Activated CD8-positive, alpha-beta memory T cell treated with anti-CD3 and anti-CD28 coated beads for 48 hours (primary cell): ENCODE measurements around the gene COL9A3.

Source experiments
- DNase-seq, 3 experiments: peaks; one replicate each; pipeline ENCODE4 v3.0.0-alpha.2; 2020; ENCODE audit warnings: low read depth in 2 of 3, low spot score in 2 of 3

COL9A3 gene

GRCh38 chr20:62822239-62822787 is 5.5 kb downstream of the COL9A3 start:
- no peak for DNase-seq

DNA sequence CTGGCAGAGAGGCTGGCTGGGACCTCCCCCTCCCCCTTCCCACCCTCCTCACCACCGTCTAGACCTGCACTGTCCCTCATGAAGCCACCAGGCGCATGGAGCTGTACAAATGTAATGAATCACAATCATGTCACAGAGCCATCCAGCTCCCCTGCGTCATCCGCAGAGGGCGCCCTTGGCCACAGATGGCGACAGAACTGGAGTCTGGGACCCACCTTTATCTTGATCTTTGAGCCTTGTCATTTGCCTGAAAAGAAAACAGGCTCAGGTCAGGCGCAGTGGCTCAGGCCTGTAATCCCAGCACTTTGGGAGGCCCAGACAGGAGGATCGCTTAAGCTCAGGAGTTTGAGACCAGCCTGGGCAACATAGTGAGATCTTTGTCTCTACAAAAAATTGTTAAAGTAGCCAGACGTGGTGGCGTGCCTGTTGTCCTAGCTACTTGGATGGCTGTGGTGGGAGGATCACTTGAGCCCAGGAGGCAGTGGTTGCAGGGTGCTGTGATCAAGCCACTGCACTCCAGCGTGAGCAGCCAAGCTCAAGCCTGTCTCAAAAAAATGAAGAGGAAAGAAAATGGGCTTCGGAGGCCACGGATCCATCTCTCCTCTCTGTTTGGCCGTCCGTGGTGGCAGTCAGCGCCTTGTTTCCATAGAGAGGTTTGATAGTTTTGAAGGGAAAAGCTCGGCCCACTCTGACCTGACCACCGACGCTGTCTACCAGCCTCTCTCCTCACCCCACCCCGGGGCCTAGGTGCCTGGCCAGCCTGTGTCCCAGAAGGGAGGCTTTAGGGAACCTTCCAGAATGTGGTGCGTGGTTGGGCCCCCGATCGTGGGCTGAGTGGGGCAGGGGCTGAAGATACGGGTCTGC is 6.2 kb downstream of the COL9A3 start:
- DNase-seq: no peak

GRCh38 chr20:62823688-62824475 is 7.0 kb downstream of the COL9A3 start:
- no peak for DNase-seq

DNA sequence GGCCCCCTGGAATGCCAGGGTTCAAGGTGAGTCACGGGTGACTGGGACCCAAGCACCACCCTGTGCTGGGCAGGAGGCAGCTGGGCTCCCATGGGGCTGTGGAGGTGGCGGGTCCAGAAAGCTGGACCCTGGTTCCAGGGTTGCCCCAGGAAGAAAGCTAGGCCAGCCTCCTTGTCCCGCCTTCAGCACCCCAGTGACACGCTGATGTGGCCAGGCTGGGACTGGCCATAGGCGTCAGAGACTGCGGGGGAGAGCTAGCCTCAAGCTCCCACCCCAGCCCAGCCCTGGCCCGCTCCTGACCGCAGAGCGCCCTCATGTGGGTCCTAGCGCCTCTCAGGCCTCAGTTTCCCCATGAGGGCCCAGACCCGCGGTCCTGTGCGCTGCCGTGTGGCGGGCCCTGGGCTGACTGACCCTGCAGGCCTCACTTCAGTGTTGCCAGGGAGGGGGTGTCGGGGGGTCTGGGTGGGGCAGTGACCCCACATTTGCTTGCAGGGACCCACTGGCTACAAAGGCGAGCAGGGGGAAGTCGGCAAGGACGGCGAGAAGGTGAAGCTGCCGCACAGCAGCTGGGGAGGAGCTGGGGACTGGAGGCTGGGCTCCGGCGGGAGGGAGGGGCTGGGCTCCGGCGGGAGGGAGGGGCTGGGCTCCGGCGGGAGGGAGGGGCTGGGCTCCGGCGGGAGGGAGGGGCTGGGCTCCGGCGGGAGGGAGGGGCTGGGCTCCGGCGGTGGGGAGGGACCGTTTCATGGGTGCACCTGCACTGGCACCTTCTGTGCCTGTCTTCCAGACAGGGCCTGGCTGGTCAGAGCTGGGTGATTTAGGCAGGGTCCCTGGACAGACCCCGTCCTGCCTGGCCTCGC is 7.9 kb downstream of the COL9A3 start:
- no peak for DNase-seq

GRCh38 chr20:62825333-62825985 is 8.6 kb downstream of the COL9A3 start:
- DNase-seq: no peak

GRCh38 chr20:62825986-62826645 is 9.3 kb downstream of the COL9A3 start:
- no peak for DNase-seq

DNA sequence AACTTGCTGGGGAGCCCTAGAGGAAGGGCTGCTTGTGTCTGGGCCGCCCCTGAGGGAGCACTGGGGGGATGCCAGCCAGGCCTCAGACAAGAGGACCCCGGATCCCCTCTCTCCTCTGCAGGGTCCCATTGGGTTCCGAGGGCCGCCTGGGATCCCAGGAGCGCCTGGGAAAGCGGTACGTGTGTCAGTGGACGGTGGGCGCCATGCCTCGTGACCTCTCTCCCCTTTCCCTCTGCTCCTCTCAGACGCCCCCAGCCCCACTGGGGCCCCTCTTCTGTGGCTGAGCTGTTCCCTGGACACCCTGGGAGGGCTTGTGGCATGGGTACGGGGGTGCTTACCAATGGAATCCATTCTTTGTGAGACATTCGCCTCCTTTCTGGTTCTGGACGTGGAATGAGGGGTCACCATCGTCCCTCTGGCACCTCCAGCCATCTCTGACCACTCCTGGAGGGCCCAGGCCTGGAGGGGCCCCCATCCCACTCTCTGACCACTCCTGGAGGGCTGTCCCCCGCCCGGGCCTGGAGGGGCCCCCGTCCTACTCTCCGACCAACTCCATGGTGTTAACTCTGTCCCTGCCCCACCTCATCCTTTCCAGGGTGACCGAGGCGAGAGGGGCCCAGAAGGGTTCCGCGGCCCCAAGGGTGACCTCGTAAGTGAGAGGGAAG is 9.9 kb downstream of the COL9A3 start:
- no peak for DNase-seq

DNA sequence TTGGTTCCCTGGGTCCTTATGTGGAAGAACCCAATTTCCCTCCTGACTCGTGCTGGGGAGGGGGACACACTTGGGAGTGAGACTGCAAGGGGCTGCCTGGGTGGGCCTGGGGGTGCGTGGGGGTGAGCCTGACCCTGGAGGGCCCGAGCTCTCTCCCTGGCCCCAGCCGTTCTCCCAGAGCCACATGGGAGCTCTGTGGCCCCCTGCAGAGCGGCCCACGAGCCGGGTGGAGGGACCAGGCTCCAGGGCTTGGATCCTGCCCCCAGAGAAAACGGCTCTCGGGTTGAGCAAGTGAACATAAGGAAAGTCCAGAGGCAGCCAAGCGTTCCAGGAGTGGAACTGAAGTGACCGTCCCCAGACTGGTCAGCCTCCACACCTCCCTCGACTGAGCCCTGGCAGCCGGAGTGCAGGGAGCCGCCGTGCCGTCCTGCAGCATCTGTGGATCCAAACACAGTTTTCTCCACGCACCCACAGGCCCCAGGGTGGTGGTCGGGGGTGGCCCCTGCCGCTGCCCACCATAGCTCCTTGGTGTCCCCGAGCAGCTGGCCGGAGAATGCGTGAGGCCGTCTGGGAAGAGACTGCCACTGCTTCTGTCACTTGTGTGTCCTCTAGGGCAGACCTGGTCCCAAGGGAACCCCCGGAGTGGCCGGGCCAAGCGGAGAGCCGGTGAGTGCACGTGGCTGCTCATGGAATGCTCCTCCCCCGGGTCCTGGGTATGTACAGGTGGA is 10.6 kb downstream of the COL9A3 start:
- DNase-seq: no peak

DNA sequence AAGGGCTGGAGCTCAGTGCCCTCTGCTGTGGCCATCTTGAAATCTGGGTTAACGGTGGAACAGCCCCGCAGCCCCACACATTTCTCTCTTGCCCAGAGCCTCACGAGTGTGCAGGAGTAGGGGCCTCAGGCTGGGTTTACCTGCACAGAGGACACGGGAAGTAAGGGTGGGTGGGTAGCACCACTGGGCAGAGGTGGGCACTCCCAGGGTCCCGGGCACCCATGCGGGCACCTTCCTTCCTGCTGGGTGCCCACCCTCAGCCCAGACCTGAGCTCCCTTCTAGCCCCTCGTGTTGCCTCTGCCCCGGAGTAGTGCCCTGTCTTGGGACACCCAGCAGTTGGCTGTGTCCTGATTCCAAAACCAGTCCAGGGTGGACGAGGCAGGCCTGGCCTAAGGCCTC is 11.2 kb downstream of the COL9A3 start:
- no peak for DNase-seq

GRCh38 chr20:62828511-62829230 is 11.8 kb downstream of the COL9A3 start:
- DNase-seq: no peak

DNA sequence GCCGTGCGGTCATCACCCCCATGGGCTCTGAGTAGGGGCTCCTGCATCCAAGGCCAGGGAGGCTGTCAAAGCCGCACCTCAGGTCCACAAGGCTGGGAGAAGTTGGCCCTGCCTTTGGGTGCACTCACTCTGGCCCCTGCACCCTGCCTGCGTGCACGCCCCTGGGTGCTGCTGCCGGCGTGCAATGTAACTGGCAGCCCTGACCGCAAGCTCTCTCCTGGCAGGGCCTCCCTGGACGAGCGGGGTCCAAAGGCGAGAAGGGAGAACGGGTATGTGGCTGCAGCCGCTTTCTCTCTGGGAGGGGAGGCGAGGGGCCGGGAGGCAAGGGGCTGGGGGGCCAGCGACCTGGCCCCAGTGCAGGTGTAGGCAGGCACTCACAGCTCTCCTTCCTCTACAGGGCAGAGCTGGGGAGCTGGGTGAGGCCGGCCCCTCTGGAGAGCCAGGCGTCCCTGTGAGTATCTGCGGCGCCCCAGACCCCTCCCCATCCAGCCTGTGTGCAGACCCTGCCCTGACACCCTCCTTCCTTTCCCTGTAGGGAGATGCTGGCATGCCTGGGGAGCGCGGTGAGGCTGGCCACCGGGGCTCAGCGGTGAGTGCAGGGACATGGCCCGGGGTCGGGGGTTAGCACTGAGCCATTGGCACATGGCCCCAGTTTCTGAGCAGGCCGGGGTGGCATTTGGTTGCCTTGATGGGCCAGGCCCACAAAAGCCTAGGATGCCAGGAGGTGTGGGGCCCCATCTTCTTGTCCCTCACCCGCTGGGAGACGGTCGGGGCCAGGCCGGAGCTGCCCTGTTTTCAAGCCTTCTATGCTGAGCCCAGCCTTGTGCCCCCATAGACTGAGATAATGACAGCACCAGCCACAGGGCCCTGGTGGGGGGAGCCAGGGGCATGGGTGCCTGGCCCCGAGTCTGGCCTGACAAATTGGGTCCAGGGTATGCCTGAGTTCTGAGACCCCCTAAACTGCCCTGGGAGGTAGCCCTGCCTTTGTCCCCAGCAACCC is 12.7 kb downstream of the COL9A3 start:
- DNase-seq: no peak

DNA sequence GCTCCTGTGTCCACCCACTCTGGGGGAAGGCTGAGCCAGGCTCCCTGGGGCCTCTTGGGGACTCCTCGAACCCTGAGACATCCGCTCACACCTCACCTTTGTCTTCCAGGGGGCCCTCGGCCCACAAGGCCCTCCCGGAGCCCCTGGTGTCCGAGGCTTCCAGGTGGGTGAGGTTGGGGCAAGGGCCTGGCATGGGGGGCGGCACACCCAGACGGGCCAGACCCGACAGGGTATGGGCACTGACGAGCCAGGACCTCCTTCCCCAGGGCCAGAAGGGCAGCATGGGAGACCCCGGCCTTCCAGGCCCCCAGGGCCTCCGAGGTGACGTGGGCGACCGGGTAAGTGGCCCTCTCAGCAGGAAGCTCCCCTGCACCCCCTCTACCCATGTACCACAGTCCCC is 13.4 kb downstream of the COL9A3 start:
- no peak for DNase-seq

GRCh38 chr20:62830821-62831220 is 14.0 kb downstream of the COL9A3 start:
- no peak for DNase-seq

DNA sequence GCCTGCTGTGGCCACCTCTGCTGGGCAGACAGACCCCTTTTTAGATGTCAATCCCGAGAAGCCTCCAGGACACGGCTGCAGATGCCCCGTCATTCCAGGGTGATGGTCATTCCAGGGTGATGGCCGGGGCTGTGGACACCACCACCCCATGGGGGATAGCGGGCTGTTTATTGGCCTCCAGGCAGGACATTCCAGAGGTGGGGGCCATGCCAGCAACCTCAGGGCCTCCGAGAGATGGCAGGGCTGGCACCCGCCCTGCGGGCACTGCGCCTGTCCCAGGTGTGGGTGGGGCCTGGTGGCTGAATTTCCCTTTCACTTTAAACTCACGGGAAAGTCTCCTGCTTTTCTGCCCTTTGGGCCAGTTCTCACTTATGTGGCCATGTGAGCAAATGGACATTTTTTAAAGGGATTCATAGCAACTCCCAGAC is 14.5 kb downstream of the COL9A3 start:
- no peak for DNase-seq

DNA sequence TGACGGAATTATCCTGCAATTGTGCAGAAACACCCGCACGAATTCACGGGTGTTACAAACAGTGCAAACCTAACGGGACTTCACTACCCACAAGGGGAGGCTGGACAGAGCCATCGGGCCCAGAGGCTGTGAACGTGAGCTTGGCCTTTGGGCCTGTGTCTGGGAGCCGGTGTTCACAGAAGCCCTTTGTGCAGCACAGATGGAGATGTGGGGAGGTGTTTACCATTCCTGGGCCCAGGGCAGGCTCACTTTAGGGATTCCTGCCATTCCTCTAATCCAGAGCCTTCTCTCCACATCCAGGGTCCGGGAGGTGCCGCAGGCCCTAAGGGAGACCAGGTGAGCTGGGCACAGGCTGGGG is 15.0 kb downstream of the COL9A3 start:
- no peak for DNase-seq

- no peak for DNase-seq
Observed at GRCh38 chr20:62832212-62832922, 15.5 kb downstream of the COL9A3 start.
